Muscle layer of duodenum (tissue), 2 donors: Measurements from ENCODE around the gene LIPM.

Source experiments
- H3K27ac ChIP-seq: one replicate; pipeline ENCODE4 v1.7.0; 2013; ENCODE audit warnings: mild to moderate bottlenecking, low read length
- H3K27me3 ChIP-seq: one replicate; pipeline ENCODE4 v1.7.0; 2013; ENCODE audit warnings: low read depth, mild to moderate bottlenecking, control low read depth, low read length
- H3K36me3 ChIP-seq, 2 donors: one replicate each; pipeline ENCODE4 v1.7.0; 2013; ENCODE audit warnings: low read length in 2 of 2, control low read depth in 1 of 2, mild to moderate bottlenecking in 1 of 2; ENCODE audit not compliant: insufficient read depth in 2 of 2, control insufficient read depth in 1 of 2
- H3K4me1 ChIP-seq, 2 donors: one replicate each; pipeline ENCODE4 v1.7.0; 2013; ENCODE audit warnings: low read length in 2 of 2, mild to moderate bottlenecking in 2 of 2, control low read depth in 1 of 2, moderate library complexity in 1 of 2; ENCODE audit not compliant: insufficient read depth in 2 of 2, control insufficient read depth in 1 of 2
- H3K4me3 ChIP-seq, 2 donors: one replicate each; pipeline ENCODE4 v1.7.0; 2013; ENCODE audit warnings: low read length in 2 of 2, low read depth in 1 of 2, mild to moderate bottlenecking in 1 of 2
- H3K9me3 ChIP-seq, 2 donors: one replicate each; pipeline ENCODE4 v1.7.0; 2013; ENCODE audit warnings: low read length in 2 of 2, control low read depth in 1 of 2, mild to moderate bottlenecking in 1 of 2; ENCODE audit not compliant: control insufficient read depth in 1 of 2
- donor health status: healthy.

The LIPM gene

DNA sequence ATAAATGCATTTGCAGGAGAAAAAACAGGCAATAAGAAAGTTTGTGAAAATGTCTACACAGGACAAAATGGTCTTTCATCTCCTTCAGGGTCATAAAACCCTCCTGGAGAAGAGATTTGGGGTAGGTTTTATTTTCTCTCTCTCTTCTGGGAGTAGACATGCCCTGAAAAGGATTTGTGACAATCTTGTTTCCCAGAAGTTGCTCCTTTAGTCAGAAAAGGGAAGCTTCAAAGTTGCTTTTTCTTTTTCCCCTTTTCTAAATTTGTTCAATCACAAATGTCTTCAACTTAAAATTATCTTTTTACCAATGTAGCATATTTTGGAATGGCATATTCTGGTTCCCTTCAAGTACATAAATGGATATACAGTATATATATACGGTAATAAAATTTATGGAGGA, 58.5 kb downstream of the LIPM start:
- H3K9me3 ChIP-seq, result no peaks in the 10 kb centered on the region
- no peak overlapping the region for H3K27ac ChIP-seq
- H3K4me1 ChIP-seq, result peaks cover 4 to 11% of the 10 kb centered on the region in 2 donors
- no peaks in the 10 kb centered on the region for H3K27me3 ChIP-seq
- no peaks in the 10 kb centered on the region for H3K36me3 ChIP-seq
- H3K4me3 ChIP-seq, result no peak overlapping the region

DNA sequence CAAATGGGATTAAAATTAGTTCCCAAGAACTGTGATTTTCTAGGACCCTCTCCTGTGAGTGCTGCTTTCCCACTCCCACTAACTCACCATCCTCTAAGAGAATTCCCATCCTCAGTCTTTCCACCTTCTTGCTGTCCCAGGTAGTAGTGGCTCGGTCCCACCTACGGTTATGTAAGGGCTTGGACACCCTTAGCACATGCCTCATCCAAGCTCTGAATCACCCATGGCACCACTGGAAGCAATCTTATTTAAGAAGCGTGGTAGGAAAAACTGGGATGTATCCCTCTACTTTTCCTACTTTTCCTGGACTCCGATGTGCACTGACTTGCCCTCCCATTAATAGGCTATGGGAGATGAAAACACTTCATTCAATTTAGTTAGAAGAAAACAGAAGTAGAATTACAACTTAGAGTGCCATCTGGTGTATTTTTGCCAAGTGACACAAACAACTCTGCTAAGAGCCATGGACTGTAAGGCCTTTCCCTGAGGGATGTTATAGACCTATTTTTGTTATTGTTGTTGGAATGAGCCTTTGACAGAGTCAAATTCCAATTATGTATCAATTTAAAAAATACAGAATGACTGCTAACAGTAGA, 62.8 kb downstream of the LIPM start:
- Histone ChIP-seq H3K4me1 (no peaks in the 10 kb centered on the region), H3K9me3 (no peaks in the 10 kb centered on the region), H3K27ac (no peak overlapping the region), H3K27me3 (no peaks in the 10 kb centered on the region), H3K36me3 (no peaks in the 10 kb centered on the region), H3K4me3 (no peak overlapping the region)

DNA sequence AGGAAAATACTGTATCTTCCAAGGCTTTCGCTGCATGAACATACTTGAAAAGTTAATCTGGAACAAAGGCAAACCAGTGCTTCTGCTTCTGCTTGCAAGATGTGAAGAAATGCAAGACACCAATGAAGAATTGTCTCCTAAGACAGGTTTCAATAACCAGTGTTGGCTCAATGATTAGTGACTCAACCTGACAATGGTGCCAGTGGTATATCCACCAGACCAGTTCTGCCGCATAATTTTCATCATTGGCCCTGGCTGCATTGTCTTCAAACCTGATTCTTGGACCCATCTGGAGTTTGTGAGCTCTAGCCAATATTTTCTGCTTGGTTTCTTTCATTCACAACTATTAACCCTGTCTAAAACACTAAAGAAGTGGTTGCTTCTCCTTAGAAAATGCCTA, 63.9 kb downstream of the LIPM start:
- H3K36me3 ChIP-seq, result no peaks in the 10 kb centered on the region
- no peaks in the 10 kb centered on the region for H3K9me3 ChIP-seq
- H3K27ac ChIP-seq, result no peak overlapping the region
- H3K4me3 ChIP-seq, result no peak overlapping the region
- H3K27me3 ChIP-seq, result no peaks in the 10 kb centered on the region
- no peaks in the 10 kb centered on the region for H3K4me1 ChIP-seq

DNA sequence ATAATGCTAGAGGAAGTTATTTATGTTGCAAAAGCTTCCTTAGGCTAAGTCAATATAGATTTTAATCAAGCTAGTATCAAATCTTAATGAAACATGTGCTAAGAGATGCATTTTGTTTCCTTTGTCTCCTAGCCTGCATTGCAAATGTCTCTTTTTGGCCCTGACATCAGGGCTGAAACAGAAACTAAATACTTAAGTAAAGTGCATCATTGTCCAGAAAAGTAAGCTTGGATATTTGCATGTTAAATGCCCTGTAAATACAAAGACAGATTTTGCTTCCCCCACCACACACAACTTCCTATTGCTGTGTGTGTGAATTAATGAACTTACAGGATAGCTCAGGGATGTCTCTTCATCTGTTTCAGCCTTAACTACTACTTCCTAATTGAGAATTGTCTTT, 67.6 kb downstream of the LIPM start:
- no peaks in the 10 kb centered on the region for H3K27me3 ChIP-seq
- no peak overlapping the region for H3K4me3 ChIP-seq
- H3K27ac ChIP-seq, result no peak overlapping the region
- H3K4me1 ChIP-seq, result no peaks in the 10 kb centered on the region
- no peaks in the 10 kb centered on the region for H3K9me3 ChIP-seq
- H3K36me3 ChIP-seq, result no peaks in the 10 kb centered on the region
